ENCODE measurements around the gene SH2D4B. TPM values are rescaled to one million over a fixed set of nuclear protein-coding genes. Genes with fewer than 3 reads are reported as not detected.

Gene SH2D4B
- total RNA-seq, 1 donor, result 0.10 TPM

GRCh38 chr10:80603516-80603915 is 65.8 kb downstream of the SH2D4B start:
- Histone ChIP-seq H3K4me3 (ENCODE audit: low read length) (no peak overlapping the region), H3K27me3 (ENCODE audit: insufficient read depth, low read length) (no peaks in the 10 kb centered on the region), H3K4me1 (ENCODE audit: insufficient read depth, low read length) (peaks cover 9% of the 10 kb centered on the region), H3K9me3 (ENCODE audit: low read depth, low read length) (no peaks in the 10 kb centered on the region)

GRCh38 chr10:80608706-80609105 is 71.0 kb downstream of the SH2D4B start:
- no peaks in the 10 kb centered on the region for H3K4me1 ChIP-seq (ENCODE audit: insufficient read depth, low read length)
- H3K4me3 ChIP-seq (ENCODE audit: low read length), result no peak overlapping the region
- H3K9me3 ChIP-seq (ENCODE audit: low read depth, low read length), result no peaks in the 10 kb centered on the region
- no peaks in the 10 kb centered on the region for H3K27me3 ChIP-seq (ENCODE audit: insufficient read depth, low read length)

GRCh38 chr10:80609331-80609730 is 71.6 kb downstream of the SH2D4B start:
- H3K4me3 ChIP-seq (ENCODE audit: low read length), result no peak overlapping the region
- H3K4me1 ChIP-seq (ENCODE audit: insufficient read depth, low read length), result no peaks in the 10 kb centered on the region
- no peaks in the 10 kb centered on the region for H3K9me3 ChIP-seq (ENCODE audit: low read depth, low read length)
- no peaks in the 10 kb centered on the region for H3K27me3 ChIP-seq (ENCODE audit: insufficient read depth, low read length)

- H3K4me1 ChIP-seq (ENCODE audit: insufficient read depth, low read length), result no peaks in the 10 kb centered on the region
- H3K27me3 ChIP-seq (ENCODE audit: insufficient read depth, low read length), result no peaks in the 10 kb centered on the region
- H3K9me3 ChIP-seq (ENCODE audit: low read depth, low read length), result no peaks in the 10 kb centered on the region
- H3K4me3 ChIP-seq (ENCODE audit: low read length), result no peak overlapping the region
These were observed 73.9 kb downstream of the SH2D4B start for GRCh38 chr10:80611481-80612185.

DNA sequence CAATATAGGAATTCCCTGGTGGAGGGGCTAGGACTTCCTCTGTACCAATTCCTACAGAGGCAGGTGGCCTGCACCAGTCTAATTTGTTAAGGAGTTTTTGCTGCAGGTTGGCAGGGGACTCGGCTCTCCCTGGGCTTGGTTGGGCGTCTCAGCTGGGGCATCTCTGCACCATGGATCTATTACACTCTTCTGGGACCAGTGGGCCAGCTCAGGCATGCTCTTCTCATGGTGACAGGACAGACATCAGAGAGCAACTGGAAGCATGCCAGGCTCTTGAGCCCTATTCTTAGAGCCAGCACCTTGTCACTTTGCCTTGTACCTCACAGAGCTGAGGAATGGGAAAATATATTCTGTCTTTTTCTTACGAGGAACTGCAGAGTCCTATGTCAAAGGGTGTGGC is 74.6 kb downstream of the SH2D4B start:
- Histone ChIP-seq H3K4me3 (ENCODE audit: low read length) (no peak overlapping the region), H3K27me3 (ENCODE audit: insufficient read depth, low read length) (no peaks in the 10 kb centered on the region), H3K9me3 (ENCODE audit: low read depth, low read length) (no peaks in the 10 kb centered on the region), H3K4me1 (ENCODE audit: insufficient read depth, low read length) (no peaks in the 10 kb centered on the region)

DNA sequence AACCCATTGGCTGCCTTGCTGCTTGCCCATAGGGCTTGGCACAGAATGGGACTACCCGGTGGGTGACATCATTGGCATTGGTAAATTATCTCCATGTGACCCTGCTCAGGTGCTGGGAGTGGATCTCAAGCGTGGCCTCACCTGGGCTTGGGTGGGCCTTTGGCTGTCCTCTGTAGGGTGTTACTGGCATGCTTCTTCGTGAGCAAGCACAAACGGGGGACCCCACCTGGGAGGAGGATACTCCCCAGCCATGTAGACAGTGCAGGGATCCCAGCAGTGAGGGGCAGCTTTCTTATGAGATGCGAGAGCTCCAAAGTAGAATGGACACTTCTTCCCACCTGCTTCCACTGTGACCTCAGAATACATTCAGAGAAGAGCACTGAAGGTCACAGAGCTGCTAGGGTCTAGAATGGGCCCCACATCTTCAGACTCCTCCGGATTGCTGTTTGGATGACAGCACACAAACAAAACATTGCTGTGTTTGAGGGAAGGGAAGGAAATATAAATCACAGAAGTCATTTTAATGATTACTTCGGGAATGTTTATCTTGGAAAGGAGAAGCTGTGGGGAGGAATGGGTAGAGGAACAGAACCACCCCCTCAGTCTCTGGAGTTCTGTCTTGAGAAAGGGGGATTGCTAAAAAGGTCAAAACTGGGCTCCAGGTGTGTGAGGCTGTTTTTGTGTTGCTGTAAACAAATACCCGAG is 75.9 kb downstream of the SH2D4B start:
- H3K4me3 ChIP-seq (ENCODE audit: low read length), result no peak overlapping the region
- no peaks in the 10 kb centered on the region for H3K27me3 ChIP-seq (ENCODE audit: insufficient read depth, low read length)
- H3K4me1 ChIP-seq (ENCODE audit: insufficient read depth, low read length), result no peaks in the 10 kb centered on the region
- H3K9me3 ChIP-seq (ENCODE audit: low read depth, low read length), result no peaks in the 10 kb centered on the region

DNA sequence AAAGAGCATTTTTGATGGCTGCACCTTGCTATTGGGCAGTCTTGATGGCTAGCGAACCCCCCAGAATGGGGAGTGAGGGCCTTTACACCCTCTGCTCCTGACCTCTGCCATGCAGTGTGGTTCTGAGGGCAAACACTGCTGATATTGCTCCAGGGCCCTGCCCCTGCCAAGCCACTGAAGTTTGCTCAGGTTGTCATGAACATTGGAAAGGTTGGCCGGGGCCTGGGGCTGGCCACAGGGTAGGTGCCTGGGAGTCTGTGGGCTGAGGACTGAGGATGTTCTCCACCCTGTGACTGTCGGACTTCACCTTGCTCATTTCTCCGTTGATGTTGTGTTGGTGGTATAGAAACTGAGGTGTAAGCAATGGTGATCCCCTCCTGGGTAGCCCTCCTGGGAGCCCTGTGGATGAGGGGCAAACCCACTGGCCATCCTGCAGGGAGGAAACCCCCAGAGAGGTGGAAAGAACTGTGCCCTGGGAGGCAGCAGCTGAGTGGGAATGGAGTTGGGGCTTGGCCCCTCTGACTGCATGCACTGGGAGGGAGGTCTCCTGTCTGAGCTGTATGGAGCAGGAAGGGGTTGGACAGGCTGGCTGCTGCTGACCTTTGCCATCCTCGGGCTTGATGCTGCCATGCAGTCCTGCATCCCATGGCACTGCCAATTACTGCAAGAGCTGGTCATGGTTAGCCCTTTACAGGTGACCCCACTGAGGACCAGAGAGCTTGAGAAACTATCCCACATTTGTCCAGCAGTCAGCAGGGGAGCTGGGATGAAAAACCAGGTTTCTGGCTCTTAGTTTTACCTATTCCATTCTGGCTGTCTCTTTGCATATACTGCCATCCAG is 77.1 kb downstream of the SH2D4B start:
- Histone ChIP-seq H3K9me3 (ENCODE audit: low read depth, low read length) (no peaks in the 10 kb centered on the region), H3K27me3 (ENCODE audit: insufficient read depth, low read length) (no peaks in the 10 kb centered on the region), H3K4me1 (ENCODE audit: insufficient read depth, low read length) (no peaks in the 10 kb centered on the region), H3K4me3 (ENCODE audit: low read length) (no peak overlapping the region)

DNA sequence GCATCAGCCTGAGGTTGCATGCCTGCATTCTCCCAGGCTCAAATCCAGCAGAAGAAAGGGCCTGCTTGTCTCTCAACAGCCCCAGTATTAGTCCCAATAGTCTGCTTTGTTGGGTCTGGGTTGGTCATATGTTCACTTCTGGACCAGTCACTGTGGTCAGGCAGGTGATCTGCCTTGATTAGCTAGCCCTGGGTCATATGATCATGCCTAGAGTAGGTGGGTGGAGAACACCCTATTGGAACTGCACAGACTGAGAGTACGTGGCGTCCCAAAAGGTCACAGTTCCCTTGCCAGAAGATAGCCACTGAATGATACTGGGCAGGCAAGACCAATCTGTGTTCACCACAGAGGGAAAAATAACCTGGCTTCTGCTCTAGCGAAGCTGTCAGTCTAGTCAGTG is 80.1 kb downstream of the SH2D4B start:
- Histone ChIP-seq H3K27me3 (ENCODE audit: insufficient read depth, low read length) (no peaks in the 10 kb centered on the region), H3K4me1 (ENCODE audit: insufficient read depth, low read length) (no peaks in the 10 kb centered on the region), H3K4me3 (ENCODE audit: low read length) (no peak overlapping the region), H3K9me3 (ENCODE audit: low read depth, low read length) (no peaks in the 10 kb centered on the region)

DNA sequence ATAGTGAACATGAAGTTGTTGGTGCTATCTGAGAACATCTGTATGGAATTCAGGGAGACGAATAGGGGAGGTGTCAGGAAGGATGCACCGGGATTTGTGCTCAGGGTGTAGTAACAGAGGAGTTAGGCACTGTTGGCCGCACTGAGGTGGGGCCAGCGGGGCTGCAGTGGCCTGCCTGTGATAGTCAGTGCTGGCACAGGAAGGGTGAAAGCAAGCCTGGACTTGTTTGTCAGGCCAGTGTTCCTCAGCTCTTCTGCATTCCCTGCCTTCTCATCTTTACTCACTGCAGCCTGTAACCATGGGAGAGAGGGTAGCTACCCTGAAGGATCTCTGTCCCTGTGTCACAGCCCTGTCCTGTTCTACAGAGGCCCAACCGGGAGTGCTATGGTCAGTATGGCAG is 81.3 kb downstream of the SH2D4B start:
- Histone ChIP-seq H3K9me3 (ENCODE audit: low read depth, low read length) (no peaks in the 10 kb centered on the region), H3K4me3 (ENCODE audit: low read length) (no peak overlapping the region), H3K27me3 (ENCODE audit: insufficient read depth, low read length) (no peaks in the 10 kb centered on the region), H3K4me1 (ENCODE audit: insufficient read depth, low read length) (no peaks in the 10 kb centered on the region)

- Histone ChIP-seq H3K9me3 (ENCODE audit: low read depth, low read length) (no peaks in the 10 kb centered on the region), H3K4me1 (ENCODE audit: insufficient read depth, low read length) (no peaks in the 10 kb centered on the region), H3K27me3 (ENCODE audit: insufficient read depth, low read length) (no peaks in the 10 kb centered on the region), H3K4me3 (ENCODE audit: low read length) (no peak overlapping the region)
These were observed 84.5 kb downstream of the SH2D4B start for GRCh38 chr10:80622153-80622552.

DNA sequence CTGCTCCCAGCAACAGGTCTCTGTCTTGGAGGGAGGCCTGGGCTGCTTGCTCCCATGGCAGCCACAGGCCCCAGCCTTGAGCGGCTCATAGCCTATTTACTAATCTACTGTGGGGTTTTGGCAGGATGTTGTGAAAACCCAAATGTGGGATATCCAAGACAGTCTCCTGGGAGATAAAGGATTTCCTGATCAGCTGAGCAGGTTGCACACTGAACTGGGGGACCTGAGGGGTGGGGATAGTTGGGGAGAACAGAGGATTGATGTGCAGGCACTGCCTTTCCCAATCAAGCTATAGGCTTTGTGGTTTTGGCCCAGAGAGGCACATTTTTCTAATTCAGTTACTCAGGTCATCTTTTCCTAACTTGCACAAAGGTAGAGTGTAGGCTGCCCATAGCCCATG is 92.6 kb downstream of the SH2D4B start:
- no peaks in the 10 kb centered on the region for H3K4me1 ChIP-seq (ENCODE audit: insufficient read depth, low read length)
- no peak overlapping the region for H3K4me3 ChIP-seq (ENCODE audit: low read length)
- no peaks in the 10 kb centered on the region for H3K9me3 ChIP-seq (ENCODE audit: low read depth, low read length)

GRCh38 chr10:80632742-80633141 is 95.0 kb downstream of the SH2D4B start:
- Histone ChIP-seq H3K4me1 (ENCODE audit: insufficient read depth, low read length) (no peaks in the 10 kb centered on the region), H3K27me3 (ENCODE audit: insufficient read depth, low read length) (no peaks in the 10 kb centered on the region), H3K9me3 (ENCODE audit: low read depth, low read length) (no peaks in the 10 kb centered on the region), H3K4me3 (ENCODE audit: low read length) (no peak overlapping the region)

More for the DNA sequence above, 92.6 kb downstream of the SH2D4B start:
- H3K27me3 ChIP-seq (ENCODE audit: insufficient read depth, low read length), result no peaks in the 10 kb centered on the region

DNA sequence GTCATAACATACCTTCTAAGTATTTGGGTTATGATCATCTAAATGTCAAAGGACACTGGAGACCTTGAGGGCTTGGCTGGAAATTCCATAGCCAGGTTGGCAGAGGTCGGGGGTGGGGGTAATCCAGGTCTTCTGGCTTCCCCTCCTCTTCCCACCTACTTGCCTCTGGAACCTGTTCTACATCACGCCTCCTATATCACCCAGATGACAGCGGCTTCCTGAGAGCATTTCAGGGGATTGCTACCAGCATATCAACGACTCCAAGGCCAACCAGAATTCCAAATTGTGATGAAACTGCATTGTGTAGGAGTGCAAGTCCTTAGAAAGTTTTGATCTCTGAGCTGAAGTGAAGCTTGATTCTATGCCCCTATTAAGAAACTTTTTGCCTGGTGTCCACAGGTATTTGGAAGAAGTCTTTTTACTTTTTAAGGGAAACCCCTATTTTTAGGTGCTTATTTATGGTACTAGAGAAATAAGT is 95.7 kb downstream of the SH2D4B start:
- H3K4me1 ChIP-seq (ENCODE audit: insufficient read depth, low read length), result no peaks in the 10 kb centered on the region
- no peaks in the 10 kb centered on the region for H3K27me3 ChIP-seq (ENCODE audit: insufficient read depth, low read length)
- H3K9me3 ChIP-seq (ENCODE audit: low read depth, low read length), result no peaks in the 10 kb centered on the region
- no peak overlapping the region for H3K4me3 ChIP-seq (ENCODE audit: low read length)

- Histone ChIP-seq H3K9me3 (ENCODE audit: low read depth, low read length) (no peaks in the 10 kb centered on the region), H3K27me3 (ENCODE audit: insufficient read depth, low read length) (no peaks in the 10 kb centered on the region), H3K4me1 (ENCODE audit: insufficient read depth, low read length) (no peaks in the 10 kb centered on the region), H3K4me3 (ENCODE audit: low read length) (no peak overlapping the region)
These were observed 96.2 kb downstream of the SH2D4B start for GRCh38 chr10:80633910-80634309.

DNA sequence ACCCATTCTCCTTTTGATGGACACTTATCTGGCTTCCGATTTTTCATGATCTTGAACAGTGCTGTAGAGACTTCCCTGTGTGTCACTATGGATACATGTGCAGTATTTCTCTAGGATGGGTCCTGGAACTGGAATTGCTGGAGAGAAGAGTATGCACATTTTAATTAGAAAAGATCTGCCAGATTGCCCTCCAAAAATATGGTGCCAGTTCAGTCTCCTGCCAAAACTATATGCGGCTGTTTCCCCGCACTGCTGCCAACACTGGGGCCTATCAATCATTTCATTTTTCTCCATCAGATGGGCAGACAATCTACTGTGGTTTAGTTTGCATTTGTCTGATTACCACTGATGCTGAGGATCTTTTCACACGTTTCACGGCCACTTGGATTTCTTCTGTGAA is 105.0 kb downstream of the SH2D4B start:
- no peak overlapping the region for H3K4me3 ChIP-seq (ENCODE audit: low read length)
- no peaks in the 10 kb centered on the region for H3K9me3 ChIP-seq (ENCODE audit: low read depth, low read length)
- H3K27me3 ChIP-seq (ENCODE audit: insufficient read depth, low read length), result no peaks in the 10 kb centered on the region
- no peaks in the 10 kb centered on the region for H3K4me1 ChIP-seq (ENCODE audit: insufficient read depth, low read length)
